Activated CD8-positive, alpha-beta T cell treated with anti-CD3 and anti-CD28 coated beads for 36 hours (primary cell): ENCODE results near the gene MMP27. TPM values are rescaled to one million over a fixed set of nuclear protein-coding genes. Genes with fewer than 3 reads are reported as not detected.

ENCODE experiments used
- ATAC-seq: fragments of 200-7000 bp; cut with Tn5 transposase; one replicate; pipeline ENCODE4 v1.10.0; 2021; ENCODE audit warnings: mild to moderate bottlenecking, moderate library complexity
- CTCF ChIA-PET: fragments of 350-600 bp; sonication (Branson Sonifier 250); formaldehyde crosslinking; loops from one replicate; lab custom pipeline; 2021; ENCODE audit warnings: antibody characterized with exemption; lab: Charles Lee
- POLR2A ChIA-PET: fragments of 350-600 bp; sonication (Branson Sonifier 250); formaldehyde crosslinking; loops from one replicate; lab custom pipeline; 2021; ENCODE audit warnings: antibody characterized with exemption; lab: Charles Lee
- DNase-seq: peaks from one replicate; pipeline ENCODE4 v3.0.0-alpha.2; 2020
- H3K27ac Mint-ChIP-seq: one replicate; pipeline ENCODE4 v1.8.0; 2021; ENCODE audit warnings: mild to moderate bottlenecking, mixed read lengths
- H3K27me3 Mint-ChIP-seq: one replicate; pipeline ENCODE4 v1.8.0; 2021; ENCODE audit warnings: mixed read lengths
- H3K36me3 Mint-ChIP-seq: one replicate; pipeline ENCODE4 v1.8.0; 2021; ENCODE audit warnings: low read depth, mixed read lengths
- H3K4me1 Mint-ChIP-seq: one replicate; pipeline ENCODE4 v1.8.0; 2021; ENCODE audit warnings: low read depth, mixed read lengths
- H3K4me3 Mint-ChIP-seq: one replicate; pipeline ENCODE4 v1.8.0; 2021; ENCODE audit warnings: mild to moderate bottlenecking, moderate library complexity, mixed read lengths
- H3K9me3 Mint-ChIP-seq: one replicate; pipeline ENCODE4 v1.8.0; 2021; ENCODE audit warnings: mixed read lengths
- CTCF ChIP-seq: fragments of 200-600 bp; IDR thresholded peaks from one replicate; pipeline ENCODE4 v1.8.0; 2022; ENCODE audit warnings: antibody characterized with exemption, mild to moderate bottlenecking
- intact Hi-C: fragments of 100-400 bp; cut with micrococcal nuclease; formaldehyde crosslinking; loops from one replicate; pipeline ENCODE4 v1.10.0; 2022
- total RNA-seq, 2 experiments: library from RNA; stranded (reverse); gene quantifications; one replicate each; pipeline ENCODE4 v1.2.3, GENCODE V29; 2021

Gene MMP27
- total RNA-seq, 2 experiments from 2014 or later = not detected

GRCh38 chr11:102724904-102725500 lies 19.4 kb upstream of the MMP27 start, which contains the start of gene MMP8:
TSS of gene MMP8 (minus strand) at chr11:102724954. CDS start at chr11:102724855, 99 bp downstream.
- DNase-seq = no peak
- ChIA-PET POLR2A (no interaction called here), CTCF (no interaction called here)
- Mint-ChIP-seq H3K4me3 (no peak within 1 kb of the TSS), H3K27ac (no peak within 1 kb of the TSS), H3K36me3 (no peaks in the 10 kb centered on the region), H3K27me3 (peaks cover 4% of the 10 kb centered on the region), H3K9me3 (no peaks in the 10 kb centered on the region), H3K4me1 (no peaks in the 10 kb centered on the region)
- TF ChIP-seq CTCF = no peak
- intact Hi-C loops = no loop called here
- ATAC-seq = no peak

- Mint-ChIP-seq H3K9me3 (no peaks in the 10 kb centered on the region), H3K27ac (no peak overlapping the region), H3K4me3 (no peak overlapping the region), H3K4me1 (no peaks in the 10 kb centered on the region), H3K36me3 (no peaks in the 10 kb centered on the region), H3K27me3 (peaks cover 5% of the 10 kb centered on the region)
- DNase-seq (no peak), ATAC-seq (no peak)
- ChIA-PET POLR2A (no interaction called here), CTCF (no interaction called here)
- intact Hi-C loops = no loop called here
- TF ChIP-seq CTCF = no peak
Observed at GRCh38 chr11:102722821-102723220, 17.3 kb upstream of the MMP27 start.

- Mint-ChIP-seq H3K36me3 (no peaks in the 10 kb centered on the region), H3K9me3 (no peaks in the 10 kb centered on the region), H3K4me1 (no peaks in the 10 kb centered on the region), H3K4me3 (no peak overlapping the region), H3K27ac (no peak overlapping the region), H3K27me3 (peaks cover 5% of the 10 kb centered on the region)
- no peak for ATAC-seq
- no peak for DNase-seq
- ChIA-PET CTCF (no interaction called here), POLR2A (no interaction called here)
- intact Hi-C loops = no loop called here
- TF ChIP-seq CTCF = no peak
Observed at GRCh38 chr11:102719620-102720277, 14.2 kb upstream of the MMP27 start.

GRCh38 chr11:102717280-102717679 lies 11.7 kb upstream of the MMP27 start:
- H3K27ac Mint-ChIP-seq = no peak overlapping the region
- H3K27me3 Mint-ChIP-seq = peaks cover 6% of the 10 kb centered on the region
- no peak for ATAC-seq
- CTCF ChIA-PET = no interaction called here
- intact Hi-C loops = no loop called here
- H3K4me3 Mint-ChIP-seq = no peak overlapping the region
- no peak for DNase-seq
- no peak for TF ChIP-seq CTCF
- POLR2A ChIA-PET = no interaction called here
- H3K36me3 Mint-ChIP-seq = no peaks in the 10 kb centered on the region
- no peaks in the 10 kb centered on the region for H3K4me1 Mint-ChIP-seq
- no peaks in the 10 kb centered on the region for H3K9me3 Mint-ChIP-seq

GRCh38 chr11:102716527-102716926 lies 11.0 kb upstream of the MMP27 start:
- Mint-ChIP-seq H3K4me1 (no peaks in the 10 kb centered on the region), H3K27ac (no peak overlapping the region), H3K4me3 (no peak overlapping the region), H3K9me3 (no peaks in the 10 kb centered on the region), H3K27me3 (peaks cover 5% of the 10 kb centered on the region), H3K36me3 (no peaks in the 10 kb centered on the region)
- intact Hi-C loops = no loop called here
- ChIA-PET POLR2A (no interaction called here), CTCF (interaction anchor here (1.3 kb wide), 1 partner anchor 50 kb away, joined by 3 read pairs; no protein-coding TSS in a partner anchor)
- DNase-seq = no peak
- TF ChIP-seq CTCF = no peak
- ATAC-seq = no peak
